GM12878 (cell line): ENCODE measurements around the gene CLEC2L. TPM values are rescaled to one million over a fixed set of nuclear protein-coding genes. Genes with fewer than 3 reads are reported as not detected.

Source experiments
- ATAC-seq: fragments of 200-7000 bp; cut with Tn5 transposase; 3 replicates; pipeline ENCODE4 v1.9.1; 2020; ENCODE audit warnings: mild to moderate bottlenecking, moderate library complexity
- BruUV-seq: library from RNA; stranded (reverse); fragments of 400-500 nt; replicated peaks from 2 replicates; lab custom pipeline; 2021; lab: Mats Ljungman, UMichigan
- CTCF ChIA-PET: fragments of 300-600 bp; sonication (Branson Sonifier 250); formaldehyde crosslinking; extraction: SDS; loops from one replicate; lab custom pipeline; 2021; ENCODE audit warnings: inconsistent platforms; lab: Yijun Ruan, JAX
- POLR2A ChIA-PET: fragments of 350-600 bp; formaldehyde crosslinking; extraction: SDS; loops from one replicate; lab custom pipeline; 2021; ENCODE audit warnings: inconsistent platforms; lab: Charles Lee
- RAD21 ChIA-PET: fragments of 300-600 bp; sonication (Branson Sonifier 250); formaldehyde crosslinking; loops from one replicate; lab custom pipeline; 2023; ENCODE audit warnings: antibody characterized with exemption; ENCODE audit not compliant: unreplicated experiment; lab: Charles Lee
- SMC1A ChIA-PET: fragments of 300-600 bp; sonication (Branson Sonifier 250); formaldehyde crosslinking; loops from one replicate; lab custom pipeline; 2023; ENCODE audit not compliant: unreplicated experiment, uncharacterized antibody; lab: Charles Lee
- DNase-seq: peaks from one replicate; pipeline ENCODE4 v3.0.0-alpha.2; 2011; ENCODE audit warnings: low read depth, low spot score
- FAIRE-seq: peaks from 3 replicates; lab custom pipeline; 2011; peaks lifted over from hg19 to GRCh38; lab: Jason Lieb, UNC
- H2AFZ ChIP-seq: 2 replicates; pipeline ENCODE4 v1.6.0; 2011; ENCODE audit warnings: low read depth, low read length, control low read depth; ENCODE audit not compliant: control insufficient read depth
- H3K27ac ChIP-seq: 2 replicates; pipeline ENCODE4 v1.5.1; 2011; ENCODE audit warnings: control low read depth; ENCODE audit not compliant: control insufficient read depth, insufficient read depth
- H3K27me3 ChIP-seq, 2 experiments: replicated peaks in 1 of 2; 2 replicates each; pipeline versions ENCODE4 v1.6.0 to v1.6.1; 2011; ENCODE audit warnings: low read length in 1 of 2; ENCODE audit not compliant: control insufficient read depth in 2 of 2, insufficient read depth in 2 of 2
- H3K36me3 ChIP-seq, 2 experiments: 2 replicates each; pipeline ENCODE4 v1.5.1; 2011; ENCODE audit warnings: low read length in 1 of 2; ENCODE audit not compliant: control insufficient read depth in 2 of 2, insufficient read depth in 2 of 2
- H3K4me1 ChIP-seq: 2 replicates; pipeline ENCODE4 v1.6.1; 2011; ENCODE audit warnings: mild to moderate bottlenecking, low read length, moderate library complexity, mixed read lengths; ENCODE audit not compliant: control insufficient read depth, insufficient read depth
- H3K4me2 ChIP-seq: 2 replicates; pipeline ENCODE4 v1.6.0; 2011; ENCODE audit warnings: control low read depth; ENCODE audit not compliant: control insufficient read depth, insufficient read depth
- H3K4me3 ChIP-seq: fragments of 200-600 bp; sonication (generic); 2 replicates; pipeline ENCODE4 v1.5.1; 2016
- H3K79me2 ChIP-seq: 2 replicates; pipeline ENCODE4 v1.6.0; 2011; ENCODE audit warnings: low read length; ENCODE audit not compliant: control insufficient read depth, insufficient read depth
- H3K9ac ChIP-seq: 2 replicates; pipeline ENCODE4 v1.8.0; 2011; ENCODE audit warnings: low read length, control low read depth, mixed read lengths; ENCODE audit not compliant: control insufficient read depth, insufficient read depth
- H3K9me3 ChIP-seq: replicated peaks from 3 replicates; pipeline ENCODE4 v1.5.1; 2011; ENCODE audit warnings: mild to moderate bottlenecking, low read length; ENCODE audit not compliant: control insufficient read depth, insufficient read depth
- H4K20me1 ChIP-seq: 2 replicates; pipeline ENCODE4 v1.6.0; 2011; ENCODE audit not compliant: control insufficient read depth, insufficient read depth
- BHLHE40 ChIP-seq, 2 experiments: fragments of 450-650 bp in 1 of 2; IDR thresholded peaks; 2 replicates each; pipeline ENCODE4 v1.6.1; 2011 to 2017; ENCODE audit warnings: low read depth in 2 of 2, borderline replicate concordance in 1 of 2, improper control_type of control experiment in 1 of 2, low read length in 1 of 2, mild to moderate bottlenecking in 1 of 2
- KDM1A ChIP-seq: fragments of 200-600 bp; sonication (generic); IDR thresholded peaks from 2 replicates; pipeline ENCODE4 v1.6.1; 2016; ENCODE audit warnings: borderline replicate concordance
- NR2F1 ChIP-seq: fragments of 450-650 bp; conservative IDR thresholded peaks from 2 replicates; pipeline ENCODE4 v1.6.1; 2017; ENCODE audit warnings: mild to moderate bottlenecking
- POLR2A ChIP-seq: IDR thresholded peaks from 2 replicates; pipeline ENCODE4 v1.6.1; 2011; ENCODE audit warnings: low read depth, mild to moderate bottlenecking, low read length
- RAD21 ChIP-seq: IDR thresholded peaks from 2 replicates; pipeline ENCODE4 v1.6.1; 2011; ENCODE audit warnings: mild to moderate bottlenecking, low read depth, low read length, moderate library complexity; ENCODE audit not compliant: insufficient read depth
- RFX5 ChIP-seq: IDR thresholded peaks from 2 replicates; pipeline ENCODE4 v1.6.1; 2011; ENCODE audit warnings: low read depth, low read length, improper control_type of control experiment
- SIN3A ChIP-seq: IDR thresholded peaks from 2 replicates; pipeline ENCODE4 v1.6.1; 2012; ENCODE audit warnings: low read depth, low read length, improper control_type of control experiment
- SMAD5 ChIP-seq: IDR thresholded peaks from 2 replicates; pipeline ENCODE4 v1.6.1; 2016; ENCODE audit warnings: antibody characterized with exemption, low read depth
- SUZ12 ChIP-seq: fragments of 200-600 bp; sonication (generic); IDR thresholded peaks from one replicate; pipeline ENCODE4 v1.6.1; 2018; ENCODE audit warnings: antibody characterized with exemption, mild to moderate bottlenecking; ENCODE audit not compliant: unreplicated experiment
- WGBS: methylation state at CpG from one replicate; pipeline ENCODE4 v1.1.6; 2016; ENCODE audit warnings: low lambda C conversion rate; ENCODE audit not compliant: insufficient replicate concordance, insufficient coverage; ENCODE audit errors: missing lambda C conversion rate; 5-methylcytosine and 5-hydroxymethylcytosine counted together
- in situ Hi-C: fragments of 300-500 bp; cut with MboI; formaldehyde crosslinking; loops from 9 replicates; pipeline ENCODE4 v1.14.3; 2018; ENCODE audit warnings: mixed read lengths
- intact Hi-C: fragments of 100-400 bp; cut with micrococcal nuclease; formaldehyde crosslinking; loops from one replicate; pipeline ENCODE4 v1.14.2; 2022; ENCODE audit not compliant: unreplicated experiment
- polyA plus RNA-seq, 11 experiments: library from polyadenylated mRNA; depleted of rRNA in 4 of 11; unstranded in 6 of 11; stranded (reverse) in 5 of 11; fragments of >200 nt; fragmentation: Nextera tagmentation in 4 of 11; fragmentation: Illumina TruSeq in 1 of 11; extraction: Ambion mirVana in 4 of 11; extraction: Trizol in 1 of 11; gene quantifications; 1 replicate in 1 of 11; 2 replicates in 10 of 11; pipeline versions ENCODE4 v1.2.1 to v1.2.3, GENCODE V29; 2011 to 2016; ENCODE audit warnings: inconsistent platforms in 2 of 11, missing spikeins in 2 of 11, low read depth in 1 of 11
- total RNA-seq, 4 experiments: library from RNA; depleted of rRNA in 3 of 4; stranded (reverse); fragments of >200 nt in 3 of 4; fragmentation: Illumina TruSeq in 1 of 4; extraction: Trizol in 1 of 4; gene quantifications; 2 replicates each; pipeline versions ENCODE4 v1.2.1 to v1.2.3, GENCODE V29; 2013 to 2021
- TF ChIP-seq, protein P1 (sequence below): IDR thresholded peaks from 2 replicates; pipeline ENCODE4 v1.6.1; 2012; ENCODE audit warnings: low read depth, low read length, improper control_type of control experiment

Gene CLEC2L
- total and polyA plus RNA-seq, 10 of the 15 experiments (the other 5 are each of a cell fraction or from before 2014, with no cell fraction given): not detected

GRCh38 chr7:139521439-139521838 lies 2.0 kb upstream of the CLEC2L start:
- SMC1A ChIA-PET: no interaction called here
- H3K9me3 ChIP-seq: no peaks in the 10 kb centered on the region
- ATAC-seq: no peak
- RAD21 ChIA-PET: no interaction called here
- in situ Hi-C loops (no loop called here), intact Hi-C loops (no loop called here)
- no peak overlapping the region for H3K27ac ChIP-seq
- TF ChIP-seq, protein P1, sequence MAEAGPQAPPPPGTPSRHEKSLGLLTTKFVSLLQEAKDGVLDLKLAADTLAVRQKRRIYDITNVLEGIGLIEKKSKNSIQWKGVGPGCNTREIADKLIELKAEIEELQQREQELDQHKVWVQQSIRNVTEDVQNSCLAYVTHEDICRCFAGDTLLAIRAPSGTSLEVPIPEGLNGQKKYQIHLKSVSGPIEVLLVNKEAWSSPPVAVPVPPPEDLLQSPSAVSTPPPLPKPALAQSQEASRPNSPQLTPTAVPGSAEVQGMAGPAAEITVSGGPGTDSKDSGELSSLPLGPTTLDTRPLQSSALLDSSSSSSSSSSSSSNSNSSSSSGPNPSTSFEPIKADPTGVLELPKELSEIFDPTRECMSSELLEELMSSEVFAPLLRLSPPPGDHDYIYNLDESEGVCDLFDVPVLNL: no peak
- TF ChIP-seq NR2F1: no peak
- TF ChIP-seq RAD21: no peak
- TF ChIP-seq SMAD5: no peak
- TF ChIP-seq BHLHE40 (IDR thresholded peaks at IDR 0.05; ENCODE audit: borderline replicate concordance in 1 of 2, low read depth in 2 of 2, low read length in 1 of 2): no peak
- no peak for TF ChIP-seq SUZ12
- TF ChIP-seq POLR2A: no peak
- no peak for TF ChIP-seq KDM1A
- no peak overlapping the region for H3K4me3 ChIP-seq
- no peak overlapping the region for H3K9ac ChIP-seq
- H3K4me2 ChIP-seq: no peak overlapping the region
- no TSS peak for BruUV-seq
- H4K20me1 ChIP-seq: no peaks in the 10 kb centered on the region
- H2AFZ ChIP-seq: no peak overlapping the region
- DNase-seq: no peak
- CTCF ChIA-PET: no interaction called here
- H3K27me3 ChIP-seq: peaks cover 0 to 2% of the 10 kb centered on the region in 2 experiments; a peak in 2 of 4 replicates
- no peaks in the 10 kb centered on the region for H3K79me2 ChIP-seq
- WGBS: 0% methylated on average over 1 of the region's 1 CpG
- no peak for FAIRE-seq
- no peaks in the 10 kb centered on the region for H3K36me3 ChIP-seq
- H3K4me1 ChIP-seq: no peaks in the 10 kb centered on the region
- POLR2A ChIA-PET: no interaction called here

- no peak overlapping the region for H3K27ac ChIP-seq
- BruUV-seq: no TSS peak
- no peaks in the 10 kb centered on the region for H3K4me1 ChIP-seq
- ChIA-PET POLR2A (no interaction called here), CTCF (no interaction called here)
- TF ChIP-seq RFX5 (no peak), SIN3A (no peak)
- TF ChIP-seq, all 136 proteins: peak for 0
- Histone ChIP-seq H2AFZ (no peak overlapping the region), H3K4me3 (no peak overlapping the region), H4K20me1 (no peaks in the 10 kb centered on the region), H3K9me3 (no peaks in the 10 kb centered on the region), H3K4me2 (no peak overlapping the region), H3K36me3 (no peaks in the 10 kb centered on the region), H3K27me3 (peaks cover 0 to 2% of the 10 kb centered on the region in 2 experiments; a peak in 2 of 4 replicates), H3K79me2 (no peaks in the 10 kb centered on the region), H3K9ac (no peak overlapping the region)
- ATAC-seq (no peak), FAIRE-seq (no peak), DNase-seq (no peak)
- ChIA-PET RAD21 (no interaction called here), SMC1A (no interaction called here)
- 73% methylated on average over 11 of the region's 11 CpGs for WGBS
- intact Hi-C loops: no loop called here
- in situ Hi-C loops: no loop called here
Observed at GRCh38 chr7:139522830-139523198, 671 bp upstream of the CLEC2L start.
